Cerebellar cortex (tissue), 1 donor: ENCODE data around the gene CDH3.

ENCODE experiments used
- DNase-seq: peaks from one replicate; pipeline ENCODE4 v3.0.0-alpha.2; 2015; ENCODE audit warnings: low spot score

The CDH3 gene

DNA sequence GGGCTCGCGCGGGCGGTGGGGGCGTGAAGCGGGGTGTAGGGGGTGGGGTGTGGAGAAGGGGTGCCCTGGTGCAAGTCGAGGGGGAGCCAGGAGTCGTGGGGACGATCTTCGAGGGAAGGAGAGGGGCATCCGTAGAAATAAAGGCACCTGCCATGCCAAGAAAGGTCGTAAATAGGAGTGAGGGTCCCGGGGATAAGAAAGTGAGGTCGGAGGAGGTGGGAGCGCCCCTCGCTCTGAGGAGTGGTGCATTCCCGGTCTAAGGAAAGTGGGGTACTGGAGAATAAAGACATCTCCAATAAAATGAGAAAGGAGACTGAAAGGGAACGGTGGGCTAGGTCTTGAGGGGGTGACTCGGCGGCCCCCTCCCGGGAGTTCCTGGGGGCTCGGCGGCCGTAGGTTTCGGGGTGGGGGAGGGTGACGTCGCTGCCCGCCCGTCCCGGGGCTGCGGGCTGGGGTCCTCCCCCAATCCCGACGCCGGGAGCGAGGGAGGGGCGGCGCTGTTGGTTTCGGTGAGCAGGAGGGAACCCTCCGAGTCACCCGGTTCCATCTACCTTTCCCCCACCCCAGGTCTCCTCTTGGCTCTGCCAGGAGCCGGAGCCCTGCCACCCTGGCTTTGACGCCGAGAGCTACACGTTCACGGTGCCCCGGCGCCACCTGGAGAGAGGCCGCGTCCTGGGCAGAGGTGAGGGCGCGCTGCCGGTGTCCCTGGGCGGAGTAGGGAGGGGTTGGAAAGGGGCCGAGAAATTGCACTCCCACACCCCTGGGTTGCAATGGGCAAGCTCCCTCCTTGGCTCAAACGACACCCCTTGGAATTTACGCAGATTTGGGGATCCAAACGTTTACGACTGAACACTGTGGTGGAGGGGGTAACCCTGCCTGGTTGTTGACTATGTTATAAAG lies 92.9 kb downstream of the CDH3 start:
- DNase-seq: no peak

DNA sequence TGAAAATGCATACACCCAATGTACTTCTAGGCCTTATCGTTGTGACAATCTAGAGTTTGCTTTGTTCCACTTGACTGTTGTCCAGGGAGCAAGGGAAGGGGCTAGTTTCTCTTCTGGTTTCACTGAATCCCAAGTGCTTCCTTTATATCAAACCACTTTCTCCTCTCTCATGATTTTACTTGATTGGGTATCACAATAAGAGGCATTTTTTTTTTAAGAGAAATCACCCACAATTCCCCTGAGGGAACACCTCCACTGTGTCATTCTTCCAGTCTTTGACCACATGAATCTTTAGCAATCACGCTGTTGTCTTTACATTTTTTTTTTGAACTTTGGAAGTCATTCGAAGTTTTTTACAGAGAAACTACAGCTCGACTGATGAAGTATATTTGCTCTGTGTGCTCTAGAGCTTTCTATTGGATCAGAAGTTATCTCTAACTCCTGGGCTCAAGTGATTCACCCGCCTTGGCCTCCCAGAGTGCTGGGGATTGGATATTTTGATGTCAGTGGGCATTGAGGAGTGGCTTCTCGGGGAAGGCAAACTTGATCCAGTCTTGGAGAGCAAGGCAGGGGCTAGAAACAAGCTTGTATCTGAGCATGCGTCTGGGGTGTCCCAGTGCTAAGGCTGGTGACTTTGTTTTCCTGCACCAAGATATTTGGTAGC lies 95.0 kb downstream of the CDH3 start:
- no peak for DNase-seq

GRCh38 chr16:68740628-68741346 lies 95.7 kb downstream of the CDH3 start:
- no peak for DNase-seq

- DNase-seq: no peak
Observed at GRCh38 chr16:68743664-68744063, 98.6 kb downstream of the CDH3 start.

DNA sequence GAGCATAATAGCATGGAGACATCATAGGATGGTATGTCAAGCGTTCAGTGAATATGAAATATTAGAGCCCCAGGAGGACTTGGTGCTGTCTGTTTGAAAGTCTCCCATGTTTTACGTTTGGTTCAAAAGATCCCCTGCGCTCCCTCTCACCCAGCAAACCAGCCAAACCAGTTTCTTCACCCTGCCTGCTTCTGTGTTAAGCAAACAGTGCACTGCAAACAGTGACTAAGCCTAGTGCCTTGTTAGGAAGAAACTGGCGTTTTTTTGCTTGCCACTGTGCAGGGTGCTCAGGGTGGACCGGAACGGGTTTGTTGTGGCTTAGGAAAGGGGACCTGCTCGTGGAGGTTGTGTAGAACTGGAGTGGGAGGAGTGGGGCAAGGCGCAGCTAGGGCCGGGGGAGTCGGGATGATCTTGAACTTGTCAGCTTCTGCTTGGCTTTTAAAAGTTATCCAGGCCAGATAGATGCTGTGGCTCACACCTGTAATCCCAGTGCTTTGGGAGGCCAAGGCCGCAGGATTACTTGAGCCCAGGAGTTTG lies 99.7 kb downstream of the CDH3 start:
- DNase-seq: no peak

- no peak for DNase-seq
Observed at GRCh38 chr16:68746951-68747350, 101.8 kb downstream of the CDH3 start.

DNA sequence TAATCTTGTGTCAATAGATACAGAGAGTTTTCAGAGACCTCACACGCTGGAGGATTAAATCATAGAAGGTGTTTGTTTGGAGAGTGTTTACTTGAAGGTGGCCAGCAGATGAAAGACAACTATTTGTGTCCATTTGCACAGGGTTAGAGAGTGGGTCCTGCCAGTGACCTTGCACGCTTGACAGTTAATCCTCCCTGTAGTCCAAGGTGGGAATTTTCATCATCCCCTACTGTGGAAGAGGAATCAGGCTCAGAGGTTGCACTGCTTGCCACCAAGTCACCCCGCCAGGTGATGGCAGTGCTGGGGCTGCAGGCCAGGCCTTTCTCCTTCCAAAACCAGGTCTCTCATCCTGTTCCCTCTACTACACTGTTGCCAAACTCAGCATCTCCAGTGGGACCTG lies 104.3 kb downstream of the CDH3 start:
- DNase-seq: no peak
